Measurements from ENCODE around the gene CACNA1A.

CACNA1A gene

GRCh38 chr19:13309864-13310263 is 196.4 kb downstream of the CACNA1A start:
- no peak for DNase-seq (ENCODE audit: low spot score)

DNA sequence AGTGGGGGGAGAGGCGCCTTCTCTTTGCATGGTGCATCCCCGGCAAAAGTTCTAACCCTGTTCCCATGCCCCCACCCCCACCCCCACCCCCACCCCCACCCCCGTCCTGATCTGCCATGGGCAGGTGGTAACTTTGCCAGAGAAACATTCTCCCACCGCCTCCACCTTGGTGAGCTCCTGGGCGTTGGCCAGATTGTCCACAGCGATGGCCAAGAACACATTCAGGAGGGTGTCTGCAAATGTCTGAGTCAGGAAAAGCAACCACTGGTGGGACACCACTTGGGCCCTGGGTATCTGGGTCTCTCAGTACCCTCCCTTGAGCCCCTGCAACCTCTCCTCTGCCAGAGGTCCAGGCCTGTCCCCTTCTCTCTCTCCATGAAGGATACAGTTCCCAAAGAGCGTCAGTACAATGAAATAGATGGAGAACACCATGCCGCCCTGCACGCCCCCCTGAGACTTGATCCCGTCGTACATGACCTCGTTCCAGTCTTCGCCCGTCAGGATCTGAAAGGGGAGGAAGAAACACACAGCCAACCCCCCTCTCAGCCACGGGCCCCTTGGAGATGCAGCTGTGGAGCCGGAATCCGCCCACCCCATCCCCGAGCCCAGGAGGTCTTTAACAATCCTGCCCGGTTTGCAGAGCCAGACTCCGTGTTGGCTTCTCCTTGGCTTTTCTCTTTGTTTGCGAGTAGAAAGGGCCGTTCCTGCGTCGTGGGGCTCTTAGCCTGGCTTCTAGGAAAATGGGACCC is 202.7 kb downstream of the CACNA1A start:
- DNase-seq (ENCODE audit: low spot score), result no peak

- DNase-seq (ENCODE audit: low spot score), result no peak
These were observed 203.6 kb downstream of the CACNA1A start for GRCh38 chr19:13302526-13303270.

GRCh38 chr19:13301627-13302334 is 204.5 kb downstream of the CACNA1A start:
- no peak for DNase-seq (ENCODE audit: low spot score)

GRCh38 chr19:13300421-13301030 is 205.8 kb downstream of the CACNA1A start:
- DNase-seq (ENCODE audit: low spot score), result no peak

- DNase-seq (ENCODE audit: low spot score), result no peak
These were observed 206.4 kb downstream of the CACNA1A start for GRCh38 chr19:13299838-13300237.

DNA sequence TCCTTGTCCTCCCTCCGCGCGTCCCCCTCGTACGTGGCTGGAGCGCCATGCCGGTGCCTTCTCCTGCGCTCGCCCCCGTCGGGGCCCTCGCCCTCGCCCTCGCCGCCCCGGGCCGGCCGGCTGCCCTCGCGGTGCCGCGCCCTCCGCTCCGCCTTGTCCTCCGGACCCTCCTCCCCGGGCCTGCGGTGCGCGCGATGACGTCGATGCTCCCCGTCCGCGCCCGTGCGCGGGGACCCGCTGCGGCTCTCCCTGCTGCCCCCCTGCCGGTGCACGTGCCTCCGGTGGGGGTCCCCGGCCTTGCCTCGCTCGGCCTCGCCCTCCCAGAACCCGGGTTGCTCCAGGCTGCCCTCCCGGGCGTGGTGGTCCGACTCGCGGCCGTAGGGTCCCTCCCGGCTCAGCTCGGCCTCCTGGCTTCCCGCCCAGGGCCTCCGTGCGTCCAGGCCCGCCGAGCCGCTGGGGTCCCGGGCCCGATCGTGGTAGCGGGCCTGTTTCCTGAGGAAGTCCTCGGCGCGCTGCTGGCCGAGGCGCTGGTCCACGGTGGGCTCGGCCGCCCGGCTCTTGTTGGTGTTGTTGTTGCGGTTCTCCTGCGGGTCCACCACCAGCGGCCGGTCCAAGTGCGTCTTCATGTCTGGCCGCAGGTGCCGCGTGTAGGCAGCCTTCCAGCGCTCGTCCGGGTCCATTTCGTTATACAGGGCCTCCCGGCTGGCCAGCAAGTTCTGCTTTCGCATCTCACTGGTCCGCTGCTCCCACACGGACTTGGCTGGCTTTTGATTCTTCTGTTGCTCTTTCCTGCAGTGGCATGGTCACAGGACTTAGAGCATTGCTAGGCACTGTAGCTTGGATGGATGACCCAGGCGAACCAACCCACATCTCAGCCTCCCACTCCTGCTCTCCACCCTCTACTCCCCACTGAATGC is 207.5 kb downstream of the CACNA1A start:
- DNase-seq (ENCODE audit: low spot score), result no peak

- no peak for DNase-seq (ENCODE audit: low spot score)
These were observed 209.3 kb downstream of the CACNA1A start for GRCh38 chr19:13297023-13297422.

DNA sequence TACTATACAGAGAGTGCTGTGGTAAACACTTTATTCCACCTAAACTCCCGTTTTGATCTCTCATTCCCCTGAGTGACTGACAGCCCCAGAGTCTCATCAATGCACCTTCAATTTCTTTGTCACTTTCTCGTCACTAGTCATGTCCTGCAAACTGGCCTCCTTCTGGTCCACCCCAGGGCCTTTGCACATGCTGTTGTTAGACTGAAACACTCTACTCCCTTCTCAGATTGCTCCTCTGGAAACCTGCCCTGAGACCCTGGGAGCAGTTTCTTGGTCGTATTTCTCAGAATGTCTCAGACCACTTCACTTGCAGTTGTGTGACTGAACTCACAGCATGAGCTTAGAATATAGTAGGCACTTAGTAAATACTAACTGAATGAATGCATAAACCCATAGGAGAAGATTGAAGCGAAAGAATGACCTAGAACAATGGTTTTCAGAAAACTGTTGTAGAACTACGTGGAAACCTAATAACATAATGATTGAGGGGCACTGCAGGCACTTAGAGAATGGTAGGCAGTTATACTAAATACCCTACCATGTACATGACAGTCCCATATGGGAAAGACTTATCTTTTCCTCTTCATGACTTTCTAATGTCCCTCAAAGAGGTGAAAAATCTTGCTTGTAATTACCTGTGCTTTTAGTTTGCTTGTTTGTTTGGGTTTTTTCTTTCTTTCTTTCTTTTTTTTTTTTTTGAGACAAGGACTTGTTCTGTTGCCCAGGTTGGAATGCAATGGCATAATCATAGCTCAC is 211.3 kb downstream of the CACNA1A start:
- DNase-seq (ENCODE audit: low spot score), result no peak

DNA sequence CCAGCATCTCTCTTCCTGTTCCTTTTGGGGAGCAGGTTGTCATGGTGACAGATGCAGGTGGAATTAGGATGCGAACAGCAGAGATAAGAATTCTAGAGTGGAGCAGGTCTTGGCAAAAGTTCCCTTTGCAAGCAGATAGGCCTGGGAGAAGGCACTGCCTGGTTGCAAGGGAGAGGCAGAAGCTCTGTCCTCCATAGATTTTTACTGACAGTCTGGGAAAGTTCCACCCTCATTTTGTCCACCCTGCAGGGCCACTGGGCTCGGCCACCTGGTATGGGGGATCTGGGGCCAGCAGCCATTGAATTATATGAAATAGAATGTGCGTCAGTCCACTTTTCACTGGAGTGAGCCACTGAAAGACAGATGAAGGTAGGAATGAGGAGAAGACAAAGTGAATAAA is 214.4 kb downstream of the CACNA1A start:
- no peak for DNase-seq (ENCODE audit: low spot score)

GRCh38 chr19:13290741-13291140 is 215.5 kb downstream of the CACNA1A start:
- DNase-seq (ENCODE audit: low spot score), result no peak

GRCh38 chr19:13289295-13289694 is 217.0 kb downstream of the CACNA1A start:
- no peak for DNase-seq (ENCODE audit: low spot score)

- no peak for DNase-seq (ENCODE audit: low spot score)
These were observed 219.9 kb downstream of the CACNA1A start for GRCh38 chr19:13286195-13286985.

DNA sequence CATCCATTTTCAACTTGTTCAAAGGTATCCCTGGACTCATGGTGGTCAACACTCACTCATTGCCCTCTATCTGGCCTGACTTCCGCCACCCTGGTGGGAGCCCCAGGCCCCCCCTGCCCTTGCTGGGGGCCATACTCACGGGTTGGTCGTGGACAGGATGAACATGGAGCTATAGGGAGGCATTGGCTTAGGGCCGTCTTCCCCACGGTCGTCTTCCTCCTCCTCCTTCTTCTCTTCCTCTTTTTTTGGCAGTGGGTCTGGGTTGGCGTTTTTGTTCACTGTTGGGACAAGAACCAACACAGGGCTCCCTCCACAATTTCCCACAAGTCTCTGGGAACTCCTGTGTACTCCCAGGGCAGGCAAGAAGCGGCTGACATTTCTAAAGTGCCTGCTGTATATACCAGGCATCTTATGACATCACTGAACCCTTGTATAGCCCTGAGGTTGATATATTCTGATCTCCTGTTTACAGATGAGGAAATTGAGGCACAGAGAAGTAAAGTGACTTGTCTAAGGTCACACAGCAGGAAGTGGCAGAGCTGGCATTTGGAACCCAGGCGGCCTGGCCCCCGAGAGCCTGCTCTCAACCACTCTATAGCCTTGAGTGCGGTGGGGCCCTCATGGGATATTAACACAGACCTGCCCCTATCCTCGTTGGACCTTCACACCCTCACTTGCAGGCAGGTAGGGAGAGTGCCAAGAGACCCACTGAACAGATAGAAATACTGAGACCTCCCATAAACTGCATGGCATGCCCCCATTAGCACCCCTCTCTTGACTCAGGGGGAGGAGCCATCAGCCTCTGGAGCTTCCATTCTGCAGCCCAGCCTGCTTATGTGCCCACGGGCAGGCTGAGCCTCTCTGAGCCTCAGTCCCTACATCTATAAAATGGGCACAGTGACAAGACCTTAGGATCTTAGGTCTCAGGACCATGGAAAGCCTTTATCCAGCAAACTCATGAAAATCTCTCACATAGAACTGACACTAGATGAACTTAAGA is 221.1 kb downstream of the CACNA1A start:
- DNase-seq (ENCODE audit: low spot score), result no peak

GRCh38 chr19:13283871-13284270 is 222.4 kb downstream of the CACNA1A start:
- no peak for DNase-seq (ENCODE audit: low spot score)

- no peak for DNase-seq (ENCODE audit: low spot score)
These were observed 223.7 kb downstream of the CACNA1A start for GRCh38 chr19:13282486-13283065.

GRCh38 chr19:13281567-13282291 is 224.6 kb downstream of the CACNA1A start:
- DNase-seq (ENCODE audit: low spot score), result no peak
